Chondrocyte (in vitro differentiated cells): ENCODE results near the gene TMEM94. TPM values are rescaled to one million over a fixed set of nuclear protein-coding genes. Genes with fewer than 3 reads are reported as not detected.

ENCODE experiments used
- DNase-seq: peaks from one replicate; pipeline ENCODE4 v3.0.0; 2021; ENCODE audit warnings: mixed read lengths, low spot score
- H3K27ac Mint-ChIP-seq: one replicate; pipeline ENCODE4 v1.8.0; 2021; ENCODE audit warnings: mild to moderate bottlenecking, moderate library complexity, mixed read lengths; ENCODE audit not compliant: unreplicated experiment
- H3K27me3 Mint-ChIP-seq: 2 replicates; pipeline ENCODE4 v1.8.0; 2021; ENCODE audit warnings: low read depth, mixed read lengths
- H3K36me3 Mint-ChIP-seq: 2 replicates; pipeline ENCODE4 v1.8.0; 2021; ENCODE audit warnings: low read depth, mixed read lengths
- H3K4me1 Mint-ChIP-seq: 2 replicates; pipeline ENCODE4 v1.8.0; 2021; ENCODE audit warnings: low read depth, mild to moderate bottlenecking, mixed read lengths
- H3K4me3 Mint-ChIP-seq: one replicate; pipeline ENCODE4 v1.8.0; 2021; ENCODE audit warnings: mild to moderate bottlenecking, moderate library complexity, mixed read lengths; ENCODE audit not compliant: unreplicated experiment
- H3K9me3 Mint-ChIP-seq: 2 replicates; pipeline ENCODE4 v1.8.0; 2021; ENCODE audit warnings: low read depth, mixed read lengths
- total RNA-seq: library from RNA; stranded (reverse); gene quantifications from 3 replicates; pipeline ENCODE4 v1.2.1, GENCODE V29; 2021
- TF ChIP-seq, protein P1 (sequence below): fragments of 200-600 bp; sonication (generic); IDR thresholded peaks from 2 replicates; pipeline ENCODE4 v1.5.0; 2021; ENCODE audit warnings: antibody characterized with exemption, mild to moderate bottlenecking, moderate library complexity

Gene TMEM94
- total RNA-seq, 1 donor from 2014 or later: 45.6 TPM

DNA sequence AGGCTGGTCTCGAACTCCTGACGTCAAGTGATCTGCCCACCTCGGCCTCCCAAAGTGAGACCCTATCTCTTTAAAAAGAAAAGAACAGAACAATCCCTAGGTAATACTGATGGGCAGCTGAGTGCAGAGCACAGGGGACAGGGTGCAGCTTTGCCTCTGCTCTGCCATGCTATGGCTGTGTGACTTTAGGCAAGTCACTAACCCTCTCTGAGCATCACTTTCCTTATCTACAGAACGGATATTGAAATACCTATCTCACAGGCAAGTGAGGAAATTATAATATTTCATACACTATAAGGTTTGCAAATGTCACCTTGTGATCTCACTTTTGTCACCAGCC lies 54.8 kb downstream of the TMEM94 start:
- H3K27ac Mint-ChIP-seq: no peak overlapping the region
- TF ChIP-seq, protein P1, sequence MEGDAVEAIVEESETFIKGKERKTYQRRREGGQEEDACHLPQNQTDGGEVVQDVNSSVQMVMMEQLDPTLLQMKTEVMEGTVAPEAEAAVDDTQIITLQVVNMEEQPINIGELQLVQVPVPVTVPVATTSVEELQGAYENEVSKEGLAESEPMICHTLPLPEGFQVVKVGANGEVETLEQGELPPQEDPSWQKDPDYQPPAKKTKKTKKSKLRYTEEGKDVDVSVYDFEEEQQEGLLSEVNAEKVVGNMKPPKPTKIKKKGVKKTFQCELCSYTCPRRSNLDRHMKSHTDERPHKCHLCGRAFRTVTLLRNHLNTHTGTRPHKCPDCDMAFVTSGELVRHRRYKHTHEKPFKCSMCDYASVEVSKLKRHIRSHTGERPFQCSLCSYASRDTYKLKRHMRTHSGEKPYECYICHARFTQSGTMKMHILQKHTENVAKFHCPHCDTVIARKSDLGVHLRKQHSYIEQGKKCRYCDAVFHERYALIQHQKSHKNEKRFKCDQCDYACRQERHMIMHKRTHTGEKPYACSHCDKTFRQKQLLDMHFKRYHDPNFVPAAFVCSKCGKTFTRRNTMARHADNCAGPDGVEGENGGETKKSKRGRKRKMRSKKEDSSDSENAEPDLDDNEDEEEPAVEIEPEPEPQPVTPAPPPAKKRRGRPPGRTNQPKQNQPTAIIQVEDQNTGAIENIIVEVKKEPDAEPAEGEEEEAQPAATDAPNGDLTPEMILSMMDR: no peak
- H3K27me3 Mint-ChIP-seq: no peaks in the 10 kb centered on the region
- no peak for DNase-seq
- H3K36me3 Mint-ChIP-seq: peaks cover 2% of the 10 kb centered on the region
- H3K9me3 Mint-ChIP-seq: no peaks in the 10 kb centered on the region
- peaks cover 47% of the 10 kb centered on the region for H3K4me1 Mint-ChIP-seq
- no peak overlapping the region for H3K4me3 Mint-ChIP-seq

DNA sequence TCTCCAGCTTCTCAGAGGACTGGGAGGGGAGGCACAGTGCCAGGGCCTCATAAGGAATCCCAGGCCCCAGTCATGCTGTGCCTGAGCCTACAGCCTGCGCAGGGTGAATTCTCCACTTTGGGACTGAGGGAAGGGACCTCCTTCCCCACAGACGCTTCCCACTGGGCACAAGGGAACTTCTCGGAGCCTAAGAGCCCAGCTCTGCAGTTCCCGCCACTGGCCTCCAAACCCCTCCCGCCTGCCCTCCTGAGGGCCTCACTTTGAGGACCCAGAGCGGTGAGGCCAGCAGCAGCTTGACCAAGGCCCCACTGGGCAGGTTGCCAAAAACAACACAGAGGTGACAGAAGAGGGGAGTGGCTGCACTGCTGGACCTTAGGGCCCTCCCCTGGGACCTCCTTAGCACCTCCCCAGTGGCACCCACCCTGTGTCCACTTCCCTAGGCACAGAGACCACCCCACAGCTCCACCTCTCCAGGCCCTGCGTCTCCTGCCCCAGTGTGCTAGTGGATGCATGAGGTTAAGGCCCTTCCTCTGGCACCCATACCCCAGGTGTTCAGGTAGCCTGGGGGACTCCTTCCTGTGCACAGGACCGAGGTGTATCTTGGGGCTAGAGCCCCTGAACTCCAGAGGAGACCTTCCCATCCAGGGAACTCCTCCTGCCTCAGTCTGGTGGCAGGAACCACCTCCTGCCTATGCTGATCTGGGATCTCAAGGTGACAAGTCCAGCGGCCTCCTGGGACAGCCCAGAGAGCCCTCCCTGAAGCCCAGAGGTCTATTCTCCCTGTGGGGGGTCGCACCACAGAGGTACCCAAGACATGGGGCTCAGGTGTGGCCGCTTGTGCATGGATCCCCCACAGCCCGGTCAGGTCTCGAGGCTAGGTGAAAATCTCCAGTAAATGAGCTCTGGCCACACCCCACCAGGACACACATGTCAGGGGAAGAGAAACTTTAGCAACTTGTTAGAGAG lies 55.5 kb downstream of the TMEM94 start:
- Mint-ChIP-seq H3K36me3 (peaks cover 2% of the 10 kb centered on the region), H3K4me3 (no peak overlapping the region), H3K27ac (no peak overlapping the region), H3K4me1 (peaks cover 47% of the 10 kb centered on the region), H3K9me3 (no peaks in the 10 kb centered on the region), H3K27me3 (no peaks in the 10 kb centered on the region)
- TF ChIP-seq, protein P1: no peak
- no peak for DNase-seq

DNA sequence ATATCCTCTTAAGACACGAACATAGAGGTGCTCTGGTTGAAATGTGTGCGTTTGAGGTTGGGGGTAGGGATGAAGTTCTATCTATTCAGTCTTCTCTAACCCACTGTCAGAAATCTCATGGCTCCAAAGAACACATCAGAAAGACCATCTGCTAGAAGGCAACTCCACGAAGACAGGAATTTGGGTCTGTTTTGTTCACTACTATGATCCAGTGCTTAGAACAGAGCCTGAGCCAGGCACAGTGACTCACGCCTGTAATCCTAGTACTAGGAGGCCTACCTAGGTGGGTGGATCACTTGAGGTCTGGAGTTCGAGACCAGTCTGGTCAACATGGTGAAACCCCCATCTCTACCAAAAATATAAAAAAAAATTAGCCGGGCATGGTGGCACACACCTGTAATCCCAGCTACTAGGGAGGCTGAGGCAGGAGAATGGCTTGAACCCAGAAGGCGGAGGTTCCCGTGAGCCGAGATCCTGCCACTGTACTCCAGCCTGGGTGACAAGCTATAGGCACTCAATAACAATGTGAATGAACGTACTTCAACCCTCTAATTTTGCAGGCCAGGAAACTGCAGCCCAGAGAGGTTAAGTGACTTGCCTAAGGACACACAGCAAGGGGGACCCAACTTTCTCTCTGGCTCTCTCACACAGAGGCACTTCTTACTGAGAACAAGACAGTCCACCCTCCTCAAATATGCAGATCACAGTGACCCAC lies 56.6 kb downstream of the TMEM94 start:
- Mint-ChIP-seq H3K9me3 (no peaks in the 10 kb centered on the region), H3K27me3 (no peaks in the 10 kb centered on the region), H3K36me3 (peaks cover 2% of the 10 kb centered on the region), H3K4me1 (peaks cover 57% of the 10 kb centered on the region), H3K27ac (no peak overlapping the region), H3K4me3 (peak overlapping the region; percentile 81)
- DNase-seq: no peak
- TF ChIP-seq, protein P1: no peak

DNA sequence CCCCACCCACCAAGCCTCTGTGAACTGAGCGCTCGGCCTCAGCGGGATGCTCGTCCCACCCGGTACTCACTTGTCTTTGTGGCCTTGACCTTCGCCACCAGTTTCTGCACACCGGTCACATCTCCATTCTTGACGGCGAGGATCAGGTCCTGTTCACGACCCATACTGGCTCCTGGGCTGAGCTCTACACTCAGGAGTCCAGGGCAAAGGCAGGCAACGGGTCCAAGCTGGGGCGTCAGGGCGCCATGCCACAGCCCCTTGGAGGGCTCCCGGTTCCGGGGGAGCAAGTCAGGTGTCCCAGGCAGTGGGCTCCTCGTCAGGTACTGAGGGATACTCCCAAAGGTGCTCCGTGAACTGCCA lies 57.2 kb downstream of the TMEM94 start:
- H3K4me3 Mint-ChIP-seq: peak overlapping the region; percentile 81
- peak; percentile 83 for DNase-seq
- TF ChIP-seq, protein P1: no peak
- H3K27ac Mint-ChIP-seq: no peak overlapping the region
- no peaks in the 10 kb centered on the region for H3K9me3 Mint-ChIP-seq
- peaks cover 2% of the 10 kb centered on the region for H3K36me3 Mint-ChIP-seq
- H3K27me3 Mint-ChIP-seq: no peaks in the 10 kb centered on the region
- peaks cover 53% of the 10 kb centered on the region for H3K4me1 Mint-ChIP-seq

DNA sequence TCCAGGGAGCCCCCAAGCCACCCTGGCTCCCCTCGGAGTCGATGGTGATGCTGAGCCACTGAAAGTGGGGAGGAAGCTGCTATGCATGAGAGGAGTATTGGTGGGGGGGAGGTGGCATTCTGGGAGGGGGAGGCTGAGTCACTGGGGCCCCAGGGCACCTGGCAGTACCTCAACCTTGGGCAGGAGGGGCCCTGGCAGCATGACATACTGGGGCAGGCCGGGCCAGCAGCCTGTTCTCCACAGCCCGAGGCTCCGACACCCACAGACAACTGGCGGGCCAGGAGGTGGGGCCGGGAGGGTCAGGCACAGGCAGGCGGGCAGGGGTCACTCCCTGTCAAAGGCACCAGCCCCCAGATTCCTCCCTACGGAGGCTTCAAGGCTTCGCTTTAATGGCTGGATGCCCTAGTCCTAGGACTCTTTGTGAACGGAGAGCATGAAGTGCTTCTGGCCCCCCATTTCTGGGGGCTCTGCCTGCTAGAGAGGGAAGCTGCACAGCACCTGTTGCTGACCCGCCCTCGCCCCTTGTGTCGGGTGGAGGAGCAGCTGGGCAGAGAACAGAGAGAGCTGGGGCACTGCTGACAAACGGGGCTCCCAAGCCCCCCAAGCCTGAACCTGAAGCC lies 58.0 kb downstream of the TMEM94 start:
- Mint-ChIP-seq H3K27me3 (no peaks in the 10 kb centered on the region), H3K9me3 (no peaks in the 10 kb centered on the region), H3K36me3 (peaks cover 2% of the 10 kb centered on the region), H3K4me1 (peaks cover 45% of the 10 kb centered on the region), H3K4me3 (peak overlapping the region; percentile 81), H3K27ac (no peak overlapping the region)
- no peak for DNase-seq
- TF ChIP-seq, protein P1: no peak
